ENCODE data around the gene VAV2. TPM values are rescaled to one million over a fixed set of nuclear protein-coding genes. Genes with fewer than 3 reads are reported as not detected.

VAV2 gene
- total RNA-seq, 3 donors from 2014 or later: 29.4 to 34.8 (median 34.5) TPM

- ATAC-seq (peak; percentile 22), DNase-seq (peak in 1 of 3 donors; percentile 30)
- Histone ChIP-seq H3K9me3 (no peaks in the 10 kb centered on the region), H3K4me1 (ENCODE audit: low read depth) (no peaks in the 10 kb centered on the region), H3K4me3 (no peak overlapping the region), H3K36me3 (ENCODE audit: low read depth) (no peaks in the 10 kb centered on the region)
- TF ChIP-seq CTCF (IDR thresholded peaks at IDR 0.05): no peak
- intact Hi-C loops (cut with DNase I, micrococcal nuclease): no loop called here
These were observed 129.4 kb downstream of the VAV2 start for GRCh38 chr9:133862585-133863256.

- DNase-seq: no peak
- no peak for TF ChIP-seq CTCF (IDR thresholded peaks at IDR 0.05)
- Histone ChIP-seq H3K36me3 (ENCODE audit: low read depth) (no peaks in the 10 kb centered on the region), H3K4me3 (no peak overlapping the region), H3K9me3 (no peaks in the 10 kb centered on the region), H3K4me1 (ENCODE audit: low read depth) (no peaks in the 10 kb centered on the region)
- ATAC-seq: no peak
- intact Hi-C loops (cut with DNase I, micrococcal nuclease): no loop called here
These were observed 130.4 kb downstream of the VAV2 start for GRCh38 chr9:133861692-133862091.

GRCh38 chr9:133861086-133861485 is 131.0 kb downstream of the VAV2 start:
- Histone ChIP-seq H3K36me3 (ENCODE audit: low read depth) (no peaks in the 10 kb centered on the region), H3K9me3 (no peaks in the 10 kb centered on the region), H3K4me3 (no peak overlapping the region), H3K4me1 (ENCODE audit: low read depth) (no peaks in the 10 kb centered on the region)
- intact Hi-C loops (cut with DNase I, micrococcal nuclease): no loop called here
- TF ChIP-seq CTCF (IDR thresholded peaks at IDR 0.05): no peak
- DNase-seq (no peak), ATAC-seq (no peak)

GRCh38 chr9:133858771-133859170 is 133.4 kb downstream of the VAV2 start:
- TF ChIP-seq CTCF (IDR thresholded peaks at IDR 0.05): no peak
- intact Hi-C loops (cut with DNase I, micrococcal nuclease): no loop called here
- no peak for DNase-seq
- H3K36me3 ChIP-seq (ENCODE audit: low read depth): no peaks in the 10 kb centered on the region
- H3K4me1 ChIP-seq (ENCODE audit: low read depth): peaks cover 7% of the 10 kb centered on the region
- no peak for ATAC-seq
- H3K4me3 ChIP-seq: no peak overlapping the region
- no peaks in the 10 kb centered on the region for H3K9me3 ChIP-seq

GRCh38 chr9:133857639-133858038 is 134.5 kb downstream of the VAV2 start:
- ATAC-seq: no peak
- H3K9me3 ChIP-seq: no peaks in the 10 kb centered on the region
- H3K4me3 ChIP-seq: no peak overlapping the region
- intact Hi-C loops (cut with DNase I, micrococcal nuclease): no loop called here
- no peak for TF ChIP-seq CTCF (IDR thresholded peaks at IDR 0.05)
- H3K36me3 ChIP-seq (ENCODE audit: low read depth): no peaks in the 10 kb centered on the region
- peaks cover 7% of the 10 kb centered on the region for H3K4me1 ChIP-seq (ENCODE audit: low read depth)
- DNase-seq: no peak

GRCh38 chr9:133856798-133857197 is 135.3 kb downstream of the VAV2 start:
- no peaks in the 10 kb centered on the region for H3K36me3 ChIP-seq (ENCODE audit: low read depth)
- intact Hi-C loops (cut with DNase I, micrococcal nuclease): no loop called here
- ATAC-seq (no peak), DNase-seq (no peak)
- H3K9me3 ChIP-seq: no peaks in the 10 kb centered on the region
- H3K4me3 ChIP-seq: no peak overlapping the region
- TF ChIP-seq CTCF (IDR thresholded peaks at IDR 0.05): no peak
- H3K4me1 ChIP-seq (ENCODE audit: low read depth): peaks cover 7% of the 10 kb centered on the region
